NCI-H187 treated with DMSO at 0.1 percent for 48 hours (cell line): Measurements from ENCODE around the gene SUSD2.

ENCODE experiments used
- DNase-seq: peaks from one replicate; lab custom pipeline; 2025; lab: John Stamatoyannopoulos, UW

SUSD2 gene

GRCh38 chr22:24149198-24149590 is 32.1 kb upstream of the SUSD2 start:
- no peak for DNase-seq

DNA sequence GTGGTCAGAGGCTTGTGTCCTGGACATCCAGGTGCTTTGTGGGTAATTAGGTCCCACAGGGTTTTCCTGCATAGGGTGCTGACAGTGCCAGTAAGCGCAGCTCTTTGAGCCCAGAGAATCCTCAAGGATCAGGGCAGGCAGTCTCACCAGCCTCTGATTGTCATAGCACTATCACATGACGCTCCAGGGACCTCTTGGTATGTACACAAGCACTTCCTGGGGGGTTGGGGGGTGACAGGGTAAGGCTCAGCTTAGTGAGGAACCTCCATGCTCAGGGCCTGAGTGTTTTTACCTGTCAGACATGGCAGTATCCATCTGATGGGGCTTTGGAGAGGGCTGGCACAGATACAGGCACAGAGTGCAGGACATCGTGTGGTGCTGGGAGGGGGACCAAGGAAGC is 27.9 kb upstream of the SUSD2 start:
- no peak for DNase-seq

DNA sequence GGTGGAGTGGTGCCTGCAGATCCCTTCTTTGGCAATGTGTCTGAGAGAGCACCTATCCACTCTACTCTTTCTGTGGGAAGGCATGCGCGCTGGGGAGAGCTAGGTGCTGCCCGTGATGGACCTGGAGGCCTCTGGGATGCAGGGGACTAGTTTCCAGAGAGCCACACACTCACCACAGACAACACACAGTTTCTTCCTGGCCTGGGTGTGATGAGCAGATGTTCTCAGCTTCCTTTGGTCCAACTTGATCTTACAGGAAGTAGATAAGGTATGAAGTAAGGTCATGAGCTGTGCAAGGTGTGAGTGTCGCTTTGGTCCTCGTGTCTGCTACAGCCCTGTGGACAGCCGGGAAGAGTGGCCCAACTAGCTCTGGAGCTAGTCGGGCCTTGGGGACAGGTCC is 27.3 kb upstream of the SUSD2 start:
- no peak for DNase-seq

GRCh38 chr22:24154826-24155225 is 26.5 kb upstream of the SUSD2 start:
- no peak for DNase-seq

- no peak for DNase-seq
These were observed 25.6 kb upstream of the SUSD2 start for GRCh38 chr22:24155627-24156140.

- no peak for DNase-seq
These were observed 25.0 kb upstream of the SUSD2 start for GRCh38 chr22:24156141-24156912.

GRCh38 chr22:24156913-24157821 is 24.1 kb upstream of the SUSD2 start:
- DNase-seq = no peak

- DNase-seq = no peak
These were observed 23.5 kb upstream of the SUSD2 start for GRCh38 chr22:24157822-24158135.

- DNase-seq = no peak
These were observed 21.6 kb upstream of the SUSD2 start for GRCh38 chr22:24159650-24160049.

GRCh38 chr22:24160546-24160945 is 20.7 kb upstream of the SUSD2 start:
- no peak for DNase-seq

DNA sequence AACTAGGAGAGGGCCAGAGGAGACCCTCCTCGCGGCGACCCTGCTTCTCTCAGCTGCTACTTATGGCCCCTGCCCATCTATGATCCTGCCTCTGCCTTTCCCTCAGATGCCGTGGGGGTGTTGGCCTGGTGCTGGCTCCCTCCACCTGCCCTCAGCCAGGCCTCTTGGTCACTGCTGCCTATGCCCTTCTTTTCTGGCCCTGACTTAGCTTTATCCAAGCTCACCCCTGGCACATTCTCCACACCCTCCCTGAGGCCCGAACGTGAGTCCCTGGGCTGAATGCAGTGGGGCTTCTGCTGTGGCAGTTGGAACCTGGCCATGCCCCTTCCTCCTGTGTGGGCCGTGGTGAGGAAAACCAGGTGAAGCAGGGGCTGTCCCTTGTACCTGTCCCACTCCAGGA is 19.8 kb upstream of the SUSD2 start:
- no peak for DNase-seq

DNA sequence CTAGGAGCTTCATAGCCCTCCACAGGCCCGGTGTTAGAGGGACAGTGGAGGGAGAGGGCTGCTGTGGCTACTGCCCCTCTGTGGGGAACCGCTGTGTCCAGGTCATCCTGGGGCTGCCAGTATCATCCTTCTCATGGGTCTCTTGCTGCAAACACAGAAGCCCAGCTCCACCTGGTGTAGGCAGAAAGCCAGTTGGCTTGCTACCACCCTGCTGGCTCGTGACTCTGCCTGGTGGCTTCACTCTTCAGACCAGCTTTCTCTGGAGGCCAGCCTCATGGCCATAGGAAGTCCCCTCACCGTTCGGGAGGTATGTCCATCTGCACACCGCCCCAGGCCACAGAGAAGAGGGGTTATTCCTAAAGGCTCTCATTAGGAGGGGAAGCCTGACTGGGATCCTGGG is 19.4 kb upstream of the SUSD2 start:
- DNase-seq = no peak

DNA sequence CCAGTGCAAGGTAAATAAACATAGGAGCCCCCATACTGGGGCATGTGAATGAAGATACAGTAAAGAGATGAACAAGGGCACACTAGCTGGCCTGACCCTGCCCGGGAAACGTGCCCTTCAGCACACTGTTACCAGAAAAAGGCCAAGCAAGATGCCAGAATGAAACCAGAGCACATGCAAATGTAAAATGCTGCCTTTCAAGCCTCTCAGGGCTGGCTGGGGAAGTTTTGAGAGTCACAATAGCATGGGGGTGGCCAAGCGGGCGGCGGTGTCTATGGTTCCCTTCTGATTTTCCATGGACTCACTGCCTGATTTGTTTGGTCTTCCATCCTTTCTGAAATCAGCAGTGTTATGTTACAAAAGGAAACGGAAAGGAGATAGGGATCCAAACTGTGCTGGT is 18.9 kb upstream of the SUSD2 start:
- DNase-seq = no peak

DNA sequence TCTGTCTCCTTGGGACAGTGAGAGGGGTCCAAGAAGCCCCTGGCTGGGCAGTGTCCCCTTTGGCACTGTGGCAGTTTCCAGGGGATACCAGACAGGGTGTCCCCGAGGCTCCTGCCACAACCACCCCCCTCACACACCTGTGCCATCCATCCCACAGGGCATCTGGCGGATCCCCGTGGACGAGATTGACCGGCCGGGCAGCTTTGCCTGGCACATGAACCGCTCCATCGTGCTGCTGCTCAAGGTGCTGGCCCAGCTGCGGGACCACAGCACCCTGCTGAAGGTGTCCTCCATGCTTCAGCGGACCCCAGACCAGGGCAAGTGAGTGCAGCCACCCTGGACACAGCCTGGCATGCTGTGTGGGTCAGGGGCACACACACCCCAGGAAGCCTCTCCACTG is 17.0 kb upstream of the SUSD2 start:
- DNase-seq = no peak

DNA sequence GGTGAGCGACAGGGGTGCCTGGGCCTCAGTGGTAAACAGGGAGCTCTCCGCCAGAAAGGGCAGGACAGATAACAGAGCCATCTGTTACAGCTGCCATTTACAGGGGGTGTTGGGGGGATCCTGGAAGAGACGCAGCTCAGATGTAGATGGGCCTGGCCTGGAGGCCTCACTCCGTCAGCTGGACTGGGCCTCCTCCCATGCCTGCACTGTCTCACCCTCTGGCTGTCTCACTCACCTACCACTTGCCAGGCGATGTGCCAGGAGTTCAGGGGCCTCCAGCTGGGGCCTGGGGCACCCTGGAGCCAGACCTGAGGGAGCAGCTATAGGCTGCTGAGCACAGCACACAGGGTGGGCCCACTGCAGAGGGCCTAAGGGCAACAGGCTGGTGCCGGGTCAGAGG is 16.3 kb upstream of the SUSD2 start:
- no peak for DNase-seq

- no peak for DNase-seq
These were observed 15.6 kb upstream of the SUSD2 start for GRCh38 chr22:24165673-24166072.

DNA sequence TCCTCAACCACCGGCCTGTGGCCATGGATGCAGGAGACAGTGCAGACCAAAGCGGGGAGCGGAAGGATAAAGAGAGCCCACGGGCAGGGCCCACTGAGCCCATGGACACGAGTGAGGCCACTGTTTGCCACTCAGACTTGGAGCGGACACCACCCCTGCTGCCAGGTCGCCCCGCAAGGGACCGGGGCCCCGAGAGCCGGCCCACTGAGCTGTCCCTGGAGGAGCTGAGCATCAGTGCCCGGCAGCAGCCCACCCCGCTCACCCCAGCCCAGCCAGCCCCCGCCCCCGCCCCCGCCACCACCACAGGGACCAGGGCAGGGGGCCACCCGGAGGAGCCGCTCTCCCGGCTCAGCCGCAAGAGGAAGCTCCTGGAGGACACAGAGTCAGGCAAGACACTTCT is 14.5 kb upstream of the SUSD2 start:
- DNase-seq = no peak

DNA sequence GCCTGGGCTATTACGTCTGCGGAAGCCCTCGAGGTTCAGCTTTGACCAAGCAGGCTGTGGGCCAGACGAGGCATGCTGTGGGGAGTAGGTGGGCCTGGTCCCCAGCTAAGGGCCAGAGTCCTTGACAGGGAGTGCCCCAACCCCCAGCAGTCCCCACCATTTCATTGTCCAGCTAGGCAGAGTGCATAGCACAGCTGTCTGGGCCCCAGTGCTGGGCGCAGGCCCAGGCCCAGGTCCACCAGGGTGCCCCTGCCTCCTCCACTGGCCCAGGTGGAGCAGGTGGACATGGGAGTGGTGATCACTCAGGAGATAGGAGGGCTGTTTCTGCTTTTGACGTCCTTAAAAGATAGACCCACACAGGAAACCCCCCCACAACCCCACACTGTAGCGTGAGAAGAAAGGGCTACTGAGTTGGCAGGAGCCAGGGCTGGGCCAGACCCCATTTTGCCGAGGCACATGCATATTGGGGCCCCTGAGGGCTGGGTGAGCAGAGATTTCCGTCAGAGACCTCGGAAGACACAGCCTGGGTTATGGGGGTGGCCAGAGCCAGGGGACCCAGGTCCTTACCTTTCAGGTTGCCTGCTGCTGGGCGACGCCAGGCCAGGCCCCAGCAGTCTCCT is 11.7 kb upstream of the SUSD2 start:
- DNase-seq = no peak

DNA sequence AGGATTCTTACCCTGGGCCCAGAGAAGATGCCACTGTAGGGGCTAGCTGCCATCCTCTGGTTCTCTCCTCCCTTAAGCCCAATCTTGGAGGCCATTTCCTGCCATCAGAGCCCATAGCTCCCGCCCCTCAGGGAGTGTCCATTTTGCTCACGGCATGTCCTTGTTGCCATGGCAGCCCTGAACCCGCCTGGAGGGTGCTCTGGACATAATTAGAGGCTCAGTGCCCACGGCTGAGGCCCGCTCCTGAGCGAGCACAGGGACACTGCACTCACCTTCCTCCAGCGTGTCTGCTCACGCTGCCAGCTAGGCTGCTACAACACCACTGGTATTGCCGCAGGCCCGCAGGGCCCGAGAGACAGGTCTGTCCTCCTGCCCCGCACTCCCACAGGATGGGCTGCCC is 11.1 kb upstream of the SUSD2 start:
- no peak for DNase-seq

- no peak for DNase-seq
These were observed 10.7 kb upstream of the SUSD2 start for GRCh38 chr22:24170632-24171031.

DNA sequence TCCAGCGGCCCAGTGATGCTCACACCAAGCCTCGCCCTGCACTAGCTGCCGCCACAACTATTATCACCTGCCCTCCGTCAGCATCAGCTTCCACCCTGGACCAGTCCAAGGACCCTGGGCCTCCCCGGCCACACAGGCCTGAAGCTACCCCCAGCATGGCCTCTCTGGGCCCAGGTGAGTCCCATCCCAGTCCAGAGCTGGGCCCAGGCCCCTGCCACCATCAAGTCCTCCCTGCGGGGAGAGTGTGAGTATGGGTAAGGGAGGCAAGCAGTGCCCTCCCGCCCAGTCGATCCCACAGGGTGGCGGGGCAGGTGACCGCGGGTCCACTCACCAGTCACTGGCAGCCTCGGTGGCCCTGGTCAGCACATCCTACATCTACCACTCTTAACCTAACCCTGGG is 9.5 kb upstream of the SUSD2 start:
- no peak for DNase-seq

GRCh38 chr22:24175160-24175808 is 6.0 kb upstream of the SUSD2 start:
- DNase-seq = no peak
